ENCODE results near the gene CORO6. TPM values are rescaled to one million over a fixed set of nuclear protein-coding genes. Genes with fewer than 3 reads are reported as not detected.

Gene CORO6
- total RNA-seq, 1 experiment from 2014 or later, result 2.3 TPM

DNA sequence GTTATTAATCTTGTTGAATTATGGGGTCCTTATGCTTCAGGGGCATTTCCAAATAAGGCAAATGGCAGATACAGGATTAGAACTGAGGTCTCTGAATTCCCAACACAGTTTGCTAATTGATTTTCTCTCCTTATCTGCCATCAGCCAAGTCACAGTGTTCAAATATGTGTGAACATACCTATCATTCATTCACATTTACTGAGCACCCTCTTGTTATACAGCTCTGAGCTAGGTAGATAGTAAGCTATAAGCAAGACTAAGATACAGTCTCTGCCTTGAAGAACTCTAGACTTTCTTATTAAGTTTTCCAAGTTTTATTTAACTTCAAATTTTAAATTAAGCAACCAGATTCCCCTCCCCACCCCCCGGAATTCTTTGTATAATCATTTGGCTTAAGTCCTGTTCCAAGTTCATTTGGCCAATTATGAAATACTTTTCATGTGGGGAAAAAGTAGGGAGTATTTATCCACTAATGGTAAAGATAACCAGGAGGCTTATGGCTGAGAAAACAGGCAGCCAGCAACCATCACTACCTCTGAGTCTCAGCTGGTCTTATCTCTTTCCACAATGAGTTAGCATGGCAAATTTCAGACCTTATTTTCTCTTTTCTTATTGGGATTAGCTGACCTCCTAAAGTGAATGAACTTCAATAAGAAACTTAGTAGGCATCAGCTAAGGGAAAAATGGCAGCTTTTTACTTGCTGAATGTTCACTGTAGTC, 31.4 kb upstream of the CORO6 start:
- Histone ChIP-seq H2BK5ac (ENCODE audit: insufficient read length, low read length) (no peak overlapping the region), H4K5ac (ENCODE audit: insufficient read length, low read depth, low read length) (no peak overlapping the region), H3K56ac (ENCODE audit: insufficient read length, low read depth, low read length) (no peak overlapping the region), H2BK12ac (ENCODE audit: insufficient read length, low read depth, low read length) (no peak overlapping the region), H4K91ac (ENCODE audit: insufficient read length, low read depth, low read length) (no peak overlapping the region), H3K27me3 (ENCODE audit: insufficient read depth, low read length) (no peaks in the 10 kb centered on the region), H3K23me2 (ENCODE audit: insufficient read length, low read depth, low read length, poor library complexity, severe bottlenecking) (no peaks in the 10 kb centered on the region), H3K14ac (ENCODE audit: insufficient read depth, low read length) (no peak overlapping the region), H3K79me1 (ENCODE audit: insufficient read depth, low read depth, low read length, poor library complexity, severe bottlenecking) (no peaks in the 10 kb centered on the region), H3K4me1 (ENCODE audit: insufficient read depth, low read length) (no peaks in the 10 kb centered on the region), H3T11ph (ENCODE audit: low read length) (no peak overlapping the region), H3K79me2 (ENCODE audit: insufficient read depth, low read length) (no peaks in the 10 kb centered on the region), H3K4ac (ENCODE audit: low read depth, low read length) (no peak overlapping the region), H3K27ac (ENCODE audit: insufficient read length, low read depth, low read length) (no peak overlapping the region), H4K20me1 (ENCODE audit: control insufficient read depth, insufficient read depth, insufficient read length) (no peaks in the 10 kb centered on the region), H3K9ac (ENCODE audit: extremely low read depth, insufficient read length, low read length) (no peak overlapping the region), H4K8ac (replicated peaks; ENCODE audit: insufficient read length, low read depth, low read length) (no peak overlapping the region), H2AK5ac (ENCODE audit: insufficient read length, low read length) (no peak overlapping the region), H3K23ac (ENCODE audit: insufficient read length, low read depth, low read length) (no peak overlapping the region), H2AFZ (ENCODE audit: low read length) (no peak overlapping the region), H2BK120ac (ENCODE audit: low read depth, low read length, poor library complexity, severe bottlenecking) (no peak overlapping the region), H3K4me2 (ENCODE audit: insufficient read depth, insufficient read length, low read length) (no peak overlapping the region), H3K18ac (ENCODE audit: insufficient read length, low read depth, low read length) (no peak overlapping the region), H2BK20ac (ENCODE audit: low read depth, low read length, poor library complexity, severe bottlenecking) (no peak overlapping the region), H3K9me3 (ENCODE audit: control insufficient read depth, low read depth, low read length) (no peaks in the 10 kb centered on the region), H2BK15ac (ENCODE audit: low read depth, low read length) (no peak overlapping the region)
- Mint-ChIP-seq H3K36me3 (ENCODE audit: insufficient read depth in 1 of 3, low read depth in 3 of 3) (peaks cover 0 to 1% (median 0%) of the 10 kb centered on the region in 3 experiments; a peak in 1 of 7 replicates), H3K27me3 (ENCODE audit: low read depth) (no peaks in the 10 kb centered on the region), H3K4me1 (no peaks in the 10 kb centered on the region), H3K4me3 (no peak overlapping the region), H3K27ac (no peak overlapping the region), H3K9me3 (no peaks in the 10 kb centered on the region)
- DNase-seq, result no peak
- TF ChIP-seq, protein P1, sequence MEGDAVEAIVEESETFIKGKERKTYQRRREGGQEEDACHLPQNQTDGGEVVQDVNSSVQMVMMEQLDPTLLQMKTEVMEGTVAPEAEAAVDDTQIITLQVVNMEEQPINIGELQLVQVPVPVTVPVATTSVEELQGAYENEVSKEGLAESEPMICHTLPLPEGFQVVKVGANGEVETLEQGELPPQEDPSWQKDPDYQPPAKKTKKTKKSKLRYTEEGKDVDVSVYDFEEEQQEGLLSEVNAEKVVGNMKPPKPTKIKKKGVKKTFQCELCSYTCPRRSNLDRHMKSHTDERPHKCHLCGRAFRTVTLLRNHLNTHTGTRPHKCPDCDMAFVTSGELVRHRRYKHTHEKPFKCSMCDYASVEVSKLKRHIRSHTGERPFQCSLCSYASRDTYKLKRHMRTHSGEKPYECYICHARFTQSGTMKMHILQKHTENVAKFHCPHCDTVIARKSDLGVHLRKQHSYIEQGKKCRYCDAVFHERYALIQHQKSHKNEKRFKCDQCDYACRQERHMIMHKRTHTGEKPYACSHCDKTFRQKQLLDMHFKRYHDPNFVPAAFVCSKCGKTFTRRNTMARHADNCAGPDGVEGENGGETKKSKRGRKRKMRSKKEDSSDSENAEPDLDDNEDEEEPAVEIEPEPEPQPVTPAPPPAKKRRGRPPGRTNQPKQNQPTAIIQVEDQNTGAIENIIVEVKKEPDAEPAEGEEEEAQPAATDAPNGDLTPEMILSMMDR (conservative IDR thresholded peaks at IDR 0.05), result no peak
- WGBS (ENCODE audit: extremely low coverage, insufficient read length, low lambda C conversion rate), result no CpG with 5 or more reads among the region's 1 CpG
